ENCODE data around the gene CBX3.

GRCh38 chr7:26197153-26198115 lies 4.1 kb upstream of the CBX3 start:
- TF ChIP-seq CTCF (conservative IDR thresholded peaks at IDR 0.05; ENCODE audit: low read depth, low read length) (no peak), EZH2 (IDR thresholded peaks at IDR 0.05; ENCODE audit: low read length, unreplicated experiment) (no peak), EZH2phosphoT487 (IDR thresholded peaks at IDR 0.05; ENCODE audit: borderline replicate concordance, low read length) (no peak)

Measured in PC-3 (cell line).